H1 (cell line): ENCODE results near the gene CUL9. TPM values are rescaled to one million over a fixed set of nuclear protein-coding genes. Genes with fewer than 3 reads are reported as not detected.

Experiments
- CTCF ChIA-PET: fragments of 300-600 bp; sonication (Branson Sonifier 250); formaldehyde crosslinking; loops from one replicate; lab custom pipeline; 2021; ENCODE audit not compliant: partially characterized antibody; lab: Charles Lee
- POLR2A ChIA-PET: fragments of 300-600 bp; sonication (Branson Sonifier 250); formaldehyde crosslinking; loops from one replicate; lab custom pipeline; 2021; ENCODE audit warnings: inconsistent platforms; ENCODE audit not compliant: partially characterized antibody; lab: Charles Lee
- DNase-seq, 2 experiments: peaks; one replicate each; pipeline versions ENCODE4 v3.0.0 to v3.0.0-alpha.2; 2010 to 2022; ENCODE audit warnings: low spot score in 2 of 2, low read depth in 1 of 2, mixed read lengths in 1 of 2
- FAIRE-seq: peaks from 2 replicates; lab custom pipeline; 2011; peaks lifted over from hg19 to GRCh38; lab: Jason Lieb, UNC
- H2AFZ ChIP-seq: 2 replicates; pipeline ENCODE4 v1.8.1; 2012; ENCODE audit warnings: low read length, inconsistent platforms
- H2AK5ac ChIP-seq: 2 replicates; pipeline ENCODE4 v1.6.1; 2013; ENCODE audit warnings: low read depth, low read length
- H2BK120ac ChIP-seq: replicated peaks from 2 replicates; pipeline ENCODE3; 2013; ENCODE audit warnings: low read depth, low read length, inconsistent platforms
- H2BK12ac ChIP-seq: 2 replicates; pipeline ENCODE4 v1.6.1; 2013; ENCODE audit warnings: low read depth, low read length
- H2BK15ac ChIP-seq: 2 replicates; pipeline ENCODE4 v1.6.1; 2013; ENCODE audit warnings: low read length
- H2BK20ac ChIP-seq: 2 replicates; pipeline ENCODE4 v1.6.1; 2013; ENCODE audit warnings: low read length
- H2BK5ac ChIP-seq: 2 replicates; pipeline ENCODE4 v1.6.1; 2013; ENCODE audit warnings: low read depth, low read length
- H3K14ac ChIP-seq: 2 replicates; pipeline ENCODE4 v1.6.1; 2013; ENCODE audit warnings: inconsistent platforms; ENCODE audit not compliant: insufficient read length
- H3K18ac ChIP-seq: 2 replicates; pipeline ENCODE4 v1.6.1; 2013; ENCODE audit warnings: low read length; ENCODE audit errors: extremely low read depth
- H3K23ac ChIP-seq: 2 replicates; pipeline ENCODE4 v1.6.1; 2013; ENCODE audit warnings: inconsistent platforms; ENCODE audit not compliant: insufficient read length
- H3K23me2 ChIP-seq: 2 replicates; pipeline ENCODE4 v1.6.1; 2013; ENCODE audit warnings: low read depth, low read length
- H3K27ac ChIP-seq: 2 replicates; pipeline ENCODE4 v1.6.1; 2011; ENCODE audit warnings: low read depth, low read length, inconsistent platforms
- H3K27me3 ChIP-seq, 4 experiments: replicated peaks in 1 of 4; 1 replicate in 1 of 4; 2 replicates in 3 of 4; pipeline versions ENCODE4 v1.6.1 to v1.8.1; 2011 to 2013; ENCODE audit warnings: low read length in 3 of 4, mild to moderate bottlenecking in 3 of 4, inconsistent platforms in 2 of 4, mixed read lengths in 2 of 4, moderate library complexity in 1 of 4; ENCODE audit not compliant: control insufficient read depth in 3 of 4, insufficient read depth in 3 of 4; ENCODE audit errors: extremely low read depth in 1 of 4
- H3K36me3 ChIP-seq, 4 experiments: 2 replicates each; pipeline versions ENCODE4 v1.6.1 to v1.8.1; 2011 to 2013; ENCODE audit warnings: mild to moderate bottlenecking in 4 of 4, low read length in 3 of 4, moderate library complexity in 2 of 4, control low read depth in 1 of 4, inconsistent platforms in 1 of 4; ENCODE audit not compliant: insufficient read depth in 4 of 4, control insufficient read depth in 2 of 4
- H3K4ac ChIP-seq: replicated peaks from 2 replicates; pipeline ENCODE3; 2013; ENCODE audit warnings: low read length, low read depth, mixed read lengths, inconsistent platforms; ENCODE audit not compliant: insufficient read length
- H3K4me1 ChIP-seq, 4 experiments: replicated peaks in 1 of 4; 1 replicate in 1 of 4; 2 replicates in 3 of 4; pipeline versions ENCODE4 v1.6.1 to v1.8.1; 2011 to 2013; ENCODE audit warnings: low read length in 3 of 4, inconsistent platforms in 2 of 4, mixed read lengths in 1 of 4; ENCODE audit not compliant: insufficient read depth in 4 of 4, control insufficient read depth in 3 of 4
- H3K4me2 ChIP-seq, 2 experiments: 2 replicates each; pipeline versions ENCODE4 v1.6.1 to v1.8.1; 2011 to 2013; ENCODE audit warnings: low read depth in 2 of 2, low read length in 2 of 2, control low read depth in 1 of 2, inconsistent platforms in 1 of 2, mild to moderate bottlenecking in 1 of 2; ENCODE audit not compliant: insufficient read depth in 1 of 2
- H3K4me3 ChIP-seq, 4 experiments: fragments of 200-600, 300-600 bp in 1 of 4; sonication (generic), shearing (Covaris generic), sonication (Bioruptor Twin) in 1 of 4; 2 replicates each; pipeline versions ENCODE4 v1.5.1 to v1.8.1; 2011 to 2016; ENCODE audit warnings: low read length in 4 of 4, low read depth in 3 of 4, control low read depth in 2 of 4, inconsistent platforms in 2 of 4, mild to moderate bottlenecking in 2 of 4, mixed read lengths in 1 of 4, moderate library complexity in 1 of 4; ENCODE audit not compliant: insufficient read depth in 2 of 4; ENCODE audit errors: extremely low read depth in 1 of 4
- H3K56ac ChIP-seq: replicated peaks from 2 replicates; pipeline ENCODE3; 2013; ENCODE audit warnings: low read depth, mild to moderate bottlenecking, mixed read lengths, low read length, inconsistent platforms; ENCODE audit not compliant: insufficient read length
- H3K79me1 ChIP-seq: 2 replicates; pipeline ENCODE4 v1.6.1; 2013; ENCODE audit warnings: low read depth, low read length, control low read depth
- H3K79me2 ChIP-seq, 2 experiments: 2 replicates each; pipeline versions ENCODE4 v1.6.1 to v1.8.1; 2012 to 2013; ENCODE audit warnings: low read length in 2 of 2, mild to moderate bottlenecking in 2 of 2, inconsistent platforms in 1 of 2; ENCODE audit not compliant: insufficient read depth in 2 of 2, control insufficient read depth in 1 of 2
- H3K9ac ChIP-seq, 4 experiments: replicated peaks in 1 of 4; 1 replicate in 1 of 4; 2 replicates in 3 of 4; pipeline versions ENCODE4 v1.6.1 to v1.8.1; 2011 to 2013; ENCODE audit warnings: low read depth in 3 of 4, low read length in 3 of 4, control low read depth in 2 of 4, mild to moderate bottlenecking in 2 of 4, moderate library complexity in 2 of 4, inconsistent platforms in 1 of 4; ENCODE audit errors: extremely low read depth in 1 of 4
- H3K9me3 ChIP-seq, 2 experiments: 2 replicates each; pipeline versions ENCODE4 v1.6.1 to v1.8.1; 2012 to 2013; ENCODE audit warnings: mild to moderate bottlenecking in 2 of 2, moderate library complexity in 2 of 2, control low read depth in 1 of 2, inconsistent platforms in 1 of 2, low read depth in 1 of 2, low read length in 1 of 2, mixed read lengths in 1 of 2; ENCODE audit not compliant: insufficient read depth in 2 of 2
- H4K20me1 ChIP-seq, 2 experiments: replicated peaks in 1 of 2; 2 replicates each; pipeline versions ENCODE3 to v1.8.1; 2011 to 2013; ENCODE audit warnings: inconsistent platforms in 2 of 2, low read length in 2 of 2, mild to moderate bottlenecking in 1 of 2; ENCODE audit not compliant: insufficient read depth in 2 of 2, control insufficient read depth in 1 of 2
- H4K5ac ChIP-seq: 2 replicates; pipeline ENCODE4 v1.6.1; 2013; ENCODE audit warnings: low read length, low read depth, mixed read lengths, inconsistent platforms; ENCODE audit not compliant: insufficient read length
- H4K8ac ChIP-seq: 2 replicates; pipeline ENCODE4 v1.8.0; 2013; ENCODE audit warnings: mild to moderate bottlenecking, moderate library complexity, low read length, inconsistent platforms; ENCODE audit not compliant: insufficient read depth; ENCODE audit errors: extremely low read depth
- H4K91ac ChIP-seq: replicated peaks from 2 replicates; pipeline ENCODE3; 2013; ENCODE audit warnings: low read length, mixed read lengths, inconsistent platforms; ENCODE audit not compliant: insufficient read length
- ASH2L ChIP-seq: fragments of 200-600, 300-600 bp; sonication (generic); IDR thresholded peaks from one replicate; pipeline ENCODE4 v1.7.1; 2017; ENCODE audit warnings: low read length
- CBX5 ChIP-seq: fragments of 300-800, 300-1000 bp; sonication (generic); IDR thresholded peaks from 2 replicates; pipeline ENCODE4 v1.7.1; 2016; ENCODE audit warnings: antibody characterized with exemption, low read length, low read depth
- CEBPB ChIP-seq: IDR thresholded peaks from 2 replicates; pipeline ENCODE4 v1.6.1; 2012; ENCODE audit warnings: low read depth, low read length
- EP300 ChIP-seq, 2 experiments: IDR thresholded peaks; 1 replicate in 1 of 2; 2 replicates in 1 of 2; pipeline ENCODE4 v1.6.1; 2011 to 2012; ENCODE audit warnings: low read depth in 2 of 2, low read length in 2 of 2, mild to moderate bottlenecking in 2 of 2, borderline replicate concordance in 1 of 2, inconsistent platforms in 1 of 2, moderate library complexity in 1 of 2
- FOSL1 ChIP-seq: IDR thresholded peaks from 2 replicates; pipeline ENCODE4 v1.6.1; 2011; ENCODE audit warnings: mild to moderate bottlenecking, low read depth, low read length, moderate library complexity; ENCODE audit not compliant: insufficient read depth
- GTF2F1 ChIP-seq: IDR thresholded peaks from 2 replicates; pipeline ENCODE4 v1.6.1; 2012; ENCODE audit warnings: low read depth, low read length, improper control_type of control experiment, borderline replicate concordance
- HDAC6 ChIP-seq: IDR thresholded peaks from one replicate; pipeline ENCODE4 v1.7.1; 2012; ENCODE audit warnings: low read depth, mild to moderate bottlenecking, inconsistent platforms, low read length, moderate library complexity
- JUN ChIP-seq: IDR thresholded peaks from 2 replicates; pipeline ENCODE4 v1.6.1; 2011; ENCODE audit warnings: low read depth, mild to moderate bottlenecking, improper control_type of control experiment, low read length
- SRF ChIP-seq: IDR thresholded peaks from 2 replicates; pipeline ENCODE4 v1.6.1; 2011; ENCODE audit warnings: mild to moderate bottlenecking, low read depth, low read length, moderate library complexity
- WGBS, 2 experiments: shearing (Covaris generic) in 1 of 2; methylation state at CpG; one replicate each; pipeline versions ENCODE4 v1.1.6 to v1.1.7; 2013 to 2015; ENCODE audit warnings: low lambda C conversion rate in 2 of 2, mixed read lengths in 2 of 2, inconsistent platforms in 1 of 2, low coverage in 1 of 2, missing lambda C conversion rate in 1 of 2; ENCODE audit not compliant: insufficient replicate concordance in 2 of 2, insufficient coverage in 1 of 2, insufficient read length in 1 of 2; ENCODE audit errors: extremely low coverage in 1 of 2, missing lambda C conversion rate in 1 of 2; 5-methylcytosine and 5-hydroxymethylcytosine counted together
- polyA plus RNA-seq, 7 experiments: library from polyadenylated mRNA; depleted of rRNA in 3 of 7; stranded (reverse) in 5 of 7; unstranded in 2 of 7; fragments of >200 nt in 5 of 7; fragments of 200-250 nt in 2 of 7; gene quantifications; 1 replicate in 5 of 7; 2 replicates in 1 of 7; 4 replicates in 1 of 7; pipeline versions ENCODE4 v1.2.1 to v1.2.3, GENCODE V29; 2011 to 2013; ENCODE audit warnings: missing spikeins in 2 of 7, mixed read lengths in 2 of 7
- total RNA-seq: library from RNA; stranded (reverse); fragmentation: NEBNext Ultra II Directional; extraction: Animal tissue kit (Norgen Biotek cat#: 25700); gene quantifications from 2 replicates; pipeline ENCODE4 v1.2.1, GENCODE V29; 2021

The CUL9 gene
- total and polyA plus RNA-seq, 2 of the 8 experiments (the other 6 are each of a cell fraction or from before 2014, with no cell fraction given) = 7.7 to 9.8 TPM

DNA sequence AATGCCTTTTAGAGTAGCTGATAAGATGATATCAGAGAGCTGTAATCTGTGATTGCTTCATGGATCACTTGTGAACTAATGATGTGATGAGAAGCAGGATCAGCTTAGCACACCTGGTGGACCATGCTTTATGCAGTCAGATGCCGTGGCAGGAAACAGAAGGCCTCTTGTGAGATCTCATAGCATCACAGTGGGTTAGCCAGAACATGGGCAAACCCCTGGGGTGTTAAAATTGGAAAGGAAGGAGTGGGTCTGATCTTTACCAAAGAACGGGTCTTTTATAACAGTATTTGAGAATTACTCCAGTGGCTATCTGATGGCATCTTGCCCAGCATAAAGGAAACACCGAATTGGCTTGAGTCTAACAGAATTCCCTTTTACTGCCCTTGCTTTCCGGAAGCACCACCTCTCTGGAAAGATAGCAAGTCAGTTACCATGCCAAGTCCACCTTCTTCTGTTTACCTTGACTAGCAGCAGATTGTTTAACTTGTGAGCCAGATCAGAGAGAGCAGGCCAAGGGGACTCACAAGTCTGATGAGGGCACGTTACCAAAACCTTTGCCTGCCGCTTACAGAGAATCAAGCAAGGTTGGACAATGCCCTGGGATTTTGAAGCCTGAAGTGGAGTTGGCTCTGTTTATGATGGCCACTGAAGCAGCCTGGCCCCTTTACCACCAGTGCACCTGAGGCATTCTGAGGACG, 31.8 kb upstream of the CUL9 start:
- Histone ChIP-seq H3K27ac (no peak overlapping the region), H4K8ac (no peak overlapping the region), H3K23ac (no peak overlapping the region), H3K18ac (no peak overlapping the region), H4K5ac (no peak overlapping the region), H3K9ac (no peak overlapping the region), H2AFZ (no peak overlapping the region), H3K79me2 (no peaks in the 10 kb centered on the region), H4K91ac (no peak overlapping the region), H3K4me3 (no peak overlapping the region), H3K14ac (no peak overlapping the region), H4K20me1 (no peaks in the 10 kb centered on the region), H2BK20ac (no peak overlapping the region), H3K4me2 (no peak overlapping the region), H3K79me1 (no peaks in the 10 kb centered on the region), H3K4ac (no peak overlapping the region), H2AK5ac (no peak overlapping the region), H3K23me2 (no peaks in the 10 kb centered on the region), H3K56ac (no peak overlapping the region), H2BK5ac (no peak overlapping the region)
- ChIA-PET CTCF (interaction anchor here (0.9 kb wide), 1 partner anchor 16 kb away, joined by 3 read pairs; no protein-coding TSS in a partner anchor), POLR2A (interaction anchor here (0.6 to 1.2 kb wide), 2 partner anchors 17 to 25 kb away, joined by 3 to 4 read pairs; no protein-coding TSS in a partner anchor)
- FAIRE-seq (no peak), DNase-seq (no peak)
- WGBS, 2 experiments = 92% methylated on average over 7 of the region's 7 CpGs; no CpG with 5 or more reads in 1 of the 2 experiments
- TF ChIP-seq FOSL1 (no peak), HDAC6 (no peak), CEBPB (no peak), EP300 (IDR thresholded peaks at IDR 0.05; ENCODE audit: borderline replicate concordance in 1 of 2, low read depth in 2 of 2, low read length in 2 of 2) (no peak), CBX5 (no peak), JUN (no peak), SRF (no peak), GTF2F1 (no peak), ASH2L (no peak)
- TF ChIP-seq, all 59 proteins: peak for 0
- Histone ChIP-seq H3K4me1 (no peaks in the 10 kb centered on the region), H3K36me3 (peaks cover 2 to 11% (median 8%) of the 10 kb centered on the region in 4 experiments; a peak in 6 of 8 replicates), H3K27me3 (no peaks in the 10 kb centered on the region), H2BK120ac (no peak overlapping the region), H2BK15ac (no peak overlapping the region), H2BK12ac (no peak overlapping the region), H3K9me3 (no peaks in the 10 kb centered on the region)
